Measurements from ENCODE around the gene GPR15.

- TF ChIP-seq EZH2phosphoT487 (IDR thresholded peaks at IDR 0.05; ENCODE audit: unreplicated experiment) (no peak), CTCF (conservative IDR thresholded peaks at IDR 0.05; ENCODE audit: low read depth in 2 of 2) (no peak), POLR2AphosphoS5 (IDR thresholded peaks at IDR 0.05; ENCODE audit: low read depth) (no peak), REST (IDR thresholded peaks at IDR 0.05; ENCODE audit: unreplicated experiment) (no peak), CREB1 (CRISPR knock-in tag; IDR thresholded peaks at IDR 0.05; ENCODE audit: low read depth) (no peak), EZH2 (IDR thresholded peaks at IDR 0.05; ENCODE audit: low read depth, unreplicated experiment) (no peak), STAT1 (IDR thresholded peaks at IDR 0.05; ENCODE audit: unreplicated experiment) (no peak), JUNB (IDR thresholded peaks at IDR 0.05; ENCODE audit: unreplicated experiment) (no peak), ZNF114 (CRISPR knock-in tag; IDR thresholded peaks at IDR 0.05) (no peak), ETS1 (IDR thresholded peaks at IDR 0.05) (no peak), ZNF331 (CRISPR knock-in tag; IDR thresholded peaks at IDR 0.05; ENCODE audit: low read depth) (no peak)
Measured at GRCh38 chr3:98561727-98562521, 30.1 kb downstream of the GPR15 start.
